ENCODE measurements around the gene CHST14.

The CHST14 gene

GRCh38 chr15:40458495-40459371, 12.1 kb upstream of the CHST14 start:
- peaks cover 4% of the 10 kb centered on the region for H3K79me2 ChIP-seq (ENCODE audit: control insufficient read depth, insufficient read depth, low read length, poor library complexity)
- peaks cover 23 to 27% of the 10 kb centered on the region in 2 experiments for H3K36me3 ChIP-seq (ENCODE audit: control insufficient read depth in 1 of 2, insufficient read depth in 2 of 2, low read length in 2 of 2)
- H4K12ac ChIP-seq (ENCODE audit: low read depth, low read length) = no peak overlapping the region
- peaks cover 27 to 39% of the 10 kb centered on the region in 2 experiments for H3K4me1 ChIP-seq (ENCODE audit: control insufficient read depth in 1 of 2, insufficient read depth in 2 of 2, low read length in 2 of 2)
- H3K14ac ChIP-seq (ENCODE audit: low read length) = no peak overlapping the region
- H3K4ac ChIP-seq (ENCODE audit: low read depth, low read length) = peak overlapping the region; percentile 20
- H3K9me3 ChIP-seq (ENCODE audit: insufficient read depth, low read depth, low read length) = peaks cover 3% of the 10 kb centered on the region
- H3K4me2 ChIP-seq (ENCODE audit: low read length) = no peak overlapping the region
- H3K9ac ChIP-seq (ENCODE audit: low read length) = no peak overlapping the region
- no peak overlapping the region for H2AK5ac ChIP-seq (ENCODE audit: low read length)
- no peak overlapping the region for H2BK120ac ChIP-seq (ENCODE audit: insufficient read depth, low read length, poor library complexity)
- no peak overlapping the region for H3K18ac ChIP-seq (ENCODE audit: low read length)
- no peak for DNase-seq
- H4K8ac ChIP-seq (ENCODE audit: low read depth, low read length) = no peak overlapping the region
- H3K4me3 ChIP-seq (ENCODE audit: low read depth, low read length) = no peak overlapping the region
- H2AFZ ChIP-seq (ENCODE audit: insufficient read depth, low read length, poor library complexity) = no peak overlapping the region
- no peak overlapping the region for H3K23ac ChIP-seq (ENCODE audit: low read length)
- no peak overlapping the region for H2BK5ac ChIP-seq (ENCODE audit: low read depth, low read length, poor library complexity)
- no peaks in the 10 kb centered on the region for H3K79me1 ChIP-seq (ENCODE audit: low read length)
- no peaks in the 10 kb centered on the region for H3K27me3 ChIP-seq (ENCODE audit: insufficient read depth, low read length)
- WGBS (ENCODE audit: extremely low coverage, insufficient coverage, insufficient read length) = no CpG with 5 or more reads among the region's 37 CpGs
- no peak overlapping the region for H4K91ac ChIP-seq (ENCODE audit: low read depth, low read length)
- no peak overlapping the region for H3K27ac ChIP-seq (ENCODE audit: low read depth, low read length)
- H2BK12ac ChIP-seq (ENCODE audit: low read length) = no peak overlapping the region

GRCh38 chr15:40459391-40460015, 11.3 kb upstream of the CHST14 start:
- peaks cover 26 to 40% of the 10 kb centered on the region in 2 experiments for H3K4me1 ChIP-seq (ENCODE audit: control insufficient read depth in 1 of 2, insufficient read depth in 2 of 2, low read length in 2 of 2)
- H3K23ac ChIP-seq (ENCODE audit: low read length) = no peak overlapping the region
- no peak overlapping the region for H2BK12ac ChIP-seq (ENCODE audit: low read length)
- H3K4me2 ChIP-seq (ENCODE audit: low read length) = no peak overlapping the region
- H3K27me3 ChIP-seq (ENCODE audit: insufficient read depth, low read length) = no peaks in the 10 kb centered on the region
- peaks cover 27 to 34% of the 10 kb centered on the region in 2 experiments for H3K36me3 ChIP-seq (ENCODE audit: control insufficient read depth in 1 of 2, insufficient read depth in 2 of 2, low read length in 2 of 2)
- H4K91ac ChIP-seq (ENCODE audit: low read depth, low read length) = no peak overlapping the region
- H4K12ac ChIP-seq (ENCODE audit: low read depth, low read length) = no peak overlapping the region
- H2AFZ ChIP-seq (ENCODE audit: insufficient read depth, low read length, poor library complexity) = no peak overlapping the region
- no peak overlapping the region for H3K14ac ChIP-seq (ENCODE audit: low read length)
- peaks cover 4% of the 10 kb centered on the region for H3K79me2 ChIP-seq (ENCODE audit: control insufficient read depth, insufficient read depth, low read length, poor library complexity)
- H3K4me3 ChIP-seq (ENCODE audit: low read depth, low read length) = no peak overlapping the region
- no peak overlapping the region for H3K9ac ChIP-seq (ENCODE audit: low read length)
- peaks cover 3% of the 10 kb centered on the region for H3K9me3 ChIP-seq (ENCODE audit: insufficient read depth, low read depth, low read length)
- H2AK5ac ChIP-seq (ENCODE audit: low read length) = no peak overlapping the region
- no peak overlapping the region for H3K4ac ChIP-seq (ENCODE audit: low read depth, low read length)
- DNase-seq = no peak
- no peak overlapping the region for H4K8ac ChIP-seq (ENCODE audit: low read depth, low read length)
- no peak overlapping the region for H2BK5ac ChIP-seq (ENCODE audit: low read depth, low read length, poor library complexity)
- WGBS (ENCODE audit: extremely low coverage, insufficient coverage, insufficient read length) = no CpG with 5 or more reads among the region's 19 CpGs
- no peak overlapping the region for H3K27ac ChIP-seq (ENCODE audit: low read depth, low read length)
- no peaks in the 10 kb centered on the region for H3K79me1 ChIP-seq (ENCODE audit: low read length)
- no peak overlapping the region for H3K18ac ChIP-seq (ENCODE audit: low read length)
- H2BK120ac ChIP-seq (ENCODE audit: insufficient read depth, low read length, poor library complexity) = no peak overlapping the region

DNA sequence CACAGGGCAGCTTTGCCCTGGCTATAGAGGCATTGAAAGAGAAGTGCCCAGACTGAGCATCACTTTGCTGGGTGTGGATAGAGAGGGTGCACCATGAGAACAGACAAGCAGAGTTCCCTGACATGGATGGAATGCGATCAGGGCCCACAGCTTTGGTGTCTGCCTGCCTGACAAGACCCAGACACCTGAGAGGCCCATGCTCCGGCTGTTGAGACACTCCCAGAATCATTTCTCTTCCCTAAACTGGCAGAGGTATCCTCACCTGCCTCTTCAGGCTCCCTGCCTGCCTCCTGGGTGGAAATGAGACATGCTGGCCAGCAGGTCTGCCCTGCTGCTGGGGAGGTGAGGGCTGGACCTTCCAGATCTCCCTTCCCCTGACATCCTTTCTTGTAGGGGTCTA, 10.4 kb upstream of the CHST14 start:
- H3K9me3 ChIP-seq (ENCODE audit: insufficient read depth, low read depth, low read length) = peaks cover 3% of the 10 kb centered on the region
- H3K9ac ChIP-seq (ENCODE audit: low read length) = no peak overlapping the region
- H3K4me1 ChIP-seq (ENCODE audit: control insufficient read depth in 1 of 2, insufficient read depth in 2 of 2, low read length in 2 of 2) = peaks cover 17 to 37% of the 10 kb centered on the region in 2 experiments
- H4K12ac ChIP-seq (ENCODE audit: low read depth, low read length) = no peak overlapping the region
- H3K79me1 ChIP-seq (ENCODE audit: low read length) = no peaks in the 10 kb centered on the region
- WGBS (ENCODE audit: extremely low coverage, insufficient coverage, insufficient read length) = no CpG with 5 or more reads among the region's 2 CpGs
- no peak overlapping the region for H2BK120ac ChIP-seq (ENCODE audit: insufficient read depth, low read length, poor library complexity)
- peaks cover 30 to 43% of the 10 kb centered on the region in 2 experiments for H3K36me3 ChIP-seq (ENCODE audit: control insufficient read depth in 1 of 2, insufficient read depth in 2 of 2, low read length in 2 of 2)
- no peak overlapping the region for H3K4me2 ChIP-seq (ENCODE audit: low read length)
- no peak overlapping the region for H4K91ac ChIP-seq (ENCODE audit: low read depth, low read length)
- H2BK5ac ChIP-seq (ENCODE audit: low read depth, low read length, poor library complexity) = no peak overlapping the region
- no peak overlapping the region for H3K14ac ChIP-seq (ENCODE audit: low read length)
- peaks cover 4% of the 10 kb centered on the region for H3K79me2 ChIP-seq (ENCODE audit: control insufficient read depth, insufficient read depth, low read length, poor library complexity)
- no peak overlapping the region for H3K18ac ChIP-seq (ENCODE audit: low read length)
- DNase-seq = no peak
- no peak overlapping the region for H2BK12ac ChIP-seq (ENCODE audit: low read length)
- no peak overlapping the region for H4K8ac ChIP-seq (ENCODE audit: low read depth, low read length)
- H3K27ac ChIP-seq (ENCODE audit: low read depth, low read length) = no peak overlapping the region
- H2AFZ ChIP-seq (ENCODE audit: insufficient read depth, low read length, poor library complexity) = no peak overlapping the region
- no peak overlapping the region for H3K4ac ChIP-seq (ENCODE audit: low read depth, low read length)
- no peaks in the 10 kb centered on the region for H3K27me3 ChIP-seq (ENCODE audit: insufficient read depth, low read length)
- no peak overlapping the region for H3K4me3 ChIP-seq (ENCODE audit: low read depth, low read length)
- no peak overlapping the region for H2AK5ac ChIP-seq (ENCODE audit: low read length)
- no peak overlapping the region for H3K23ac ChIP-seq (ENCODE audit: low read length)

- no peak overlapping the region for H2BK12ac ChIP-seq (ENCODE audit: low read length)
- no peak overlapping the region for H2AK5ac ChIP-seq (ENCODE audit: low read length)
- H4K91ac ChIP-seq (ENCODE audit: low read depth, low read length) = no peak overlapping the region
- H3K18ac ChIP-seq (ENCODE audit: low read length) = peak overlapping the region; percentile 4
- H3K9me3 ChIP-seq (ENCODE audit: insufficient read depth, low read depth, low read length) = peaks cover 3% of the 10 kb centered on the region
- H3K4me1 ChIP-seq (ENCODE audit: control insufficient read depth in 1 of 2, insufficient read depth in 2 of 2, low read length in 2 of 2) = peaks cover 5 to 25% of the 10 kb centered on the region in 2 experiments
- H3K14ac ChIP-seq (ENCODE audit: low read length) = no peak overlapping the region
- no peak for DNase-seq
- H3K4me2 ChIP-seq (ENCODE audit: low read length) = no peak overlapping the region
- H3K27me3 ChIP-seq (ENCODE audit: insufficient read depth, low read length) = no peaks in the 10 kb centered on the region
- H3K79me1 ChIP-seq (ENCODE audit: low read length) = no peaks in the 10 kb centered on the region
- no peak overlapping the region for H3K4ac ChIP-seq (ENCODE audit: low read depth, low read length)
- no peak overlapping the region for H2BK5ac ChIP-seq (ENCODE audit: low read depth, low read length, poor library complexity)
- no peak overlapping the region for H4K8ac ChIP-seq (ENCODE audit: low read depth, low read length)
- H3K4me3 ChIP-seq (ENCODE audit: low read depth, low read length) = no peak overlapping the region
- WGBS (ENCODE audit: extremely low coverage, insufficient coverage, insufficient read length) = no CpG with 5 or more reads among the region's 21 CpGs
- H3K9ac ChIP-seq (ENCODE audit: low read length) = no peak overlapping the region
- H2BK120ac ChIP-seq (ENCODE audit: insufficient read depth, low read length, poor library complexity) = no peak overlapping the region
- no peak overlapping the region for H2AFZ ChIP-seq (ENCODE audit: insufficient read depth, low read length, poor library complexity)
- H4K12ac ChIP-seq (ENCODE audit: low read depth, low read length) = no peak overlapping the region
- no peak overlapping the region for H3K27ac ChIP-seq (ENCODE audit: low read depth, low read length)
- peaks cover 42 to 56% of the 10 kb centered on the region in 2 experiments for H3K36me3 ChIP-seq (ENCODE audit: control insufficient read depth in 1 of 2, insufficient read depth in 2 of 2, low read length in 2 of 2)
- peaks cover 2% of the 10 kb centered on the region for H3K79me2 ChIP-seq (ENCODE audit: control insufficient read depth, insufficient read depth, low read length, poor library complexity)
- H3K23ac ChIP-seq (ENCODE audit: low read length) = no peak overlapping the region
Measured at GRCh38 chr15:40461958-40462357, 8.8 kb upstream of the CHST14 start.

All from trophoblast cell (in vitro differentiated cells and primary cell).